NCI-H526 treated with DMSO at 0.1 percent for 48 hours (cell line): Measurements from ENCODE around the gene AXIN1.
"Not testable (repeated sequence)": the region's sequence is repeated elsewhere in the genome, so short reads cannot be mapped to it uniquely, and the experiment has no call there.

ENCODE experiments used
- DNase-seq: peaks from one replicate; lab custom pipeline; 2025; lab: John Stamatoyannopoulos, UW

Gene AXIN1

DNA sequence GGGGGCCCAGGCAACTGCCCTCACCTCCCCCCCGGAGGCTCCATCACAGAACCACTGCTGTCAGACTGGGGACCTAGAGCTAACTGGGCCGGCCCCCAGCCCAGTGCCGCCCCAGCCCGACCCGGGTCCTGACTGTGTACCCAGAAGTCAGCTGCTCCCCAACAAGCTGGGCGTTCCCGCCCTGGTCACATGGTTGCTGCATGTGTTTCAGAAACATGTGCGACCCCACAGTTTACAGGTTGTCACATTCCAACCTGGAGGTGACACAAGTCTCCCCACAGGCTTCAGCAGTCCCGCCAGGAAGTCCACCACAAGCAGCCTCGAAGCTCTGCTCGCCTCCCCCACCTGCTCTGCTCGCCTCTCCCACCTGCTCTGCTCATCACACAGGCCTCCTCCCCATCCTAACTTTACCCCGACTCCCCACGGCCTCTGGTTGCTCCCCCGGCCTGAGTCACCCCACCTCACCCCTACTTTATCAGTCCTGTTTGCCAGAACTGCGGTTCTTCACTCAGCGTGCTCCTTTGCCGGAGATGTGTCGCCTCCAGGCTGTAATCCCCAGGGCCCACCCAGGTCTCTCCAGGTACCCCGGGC lies 16.8 kb upstream of the AXIN1 start:
- DNase-seq = no peak

DNA sequence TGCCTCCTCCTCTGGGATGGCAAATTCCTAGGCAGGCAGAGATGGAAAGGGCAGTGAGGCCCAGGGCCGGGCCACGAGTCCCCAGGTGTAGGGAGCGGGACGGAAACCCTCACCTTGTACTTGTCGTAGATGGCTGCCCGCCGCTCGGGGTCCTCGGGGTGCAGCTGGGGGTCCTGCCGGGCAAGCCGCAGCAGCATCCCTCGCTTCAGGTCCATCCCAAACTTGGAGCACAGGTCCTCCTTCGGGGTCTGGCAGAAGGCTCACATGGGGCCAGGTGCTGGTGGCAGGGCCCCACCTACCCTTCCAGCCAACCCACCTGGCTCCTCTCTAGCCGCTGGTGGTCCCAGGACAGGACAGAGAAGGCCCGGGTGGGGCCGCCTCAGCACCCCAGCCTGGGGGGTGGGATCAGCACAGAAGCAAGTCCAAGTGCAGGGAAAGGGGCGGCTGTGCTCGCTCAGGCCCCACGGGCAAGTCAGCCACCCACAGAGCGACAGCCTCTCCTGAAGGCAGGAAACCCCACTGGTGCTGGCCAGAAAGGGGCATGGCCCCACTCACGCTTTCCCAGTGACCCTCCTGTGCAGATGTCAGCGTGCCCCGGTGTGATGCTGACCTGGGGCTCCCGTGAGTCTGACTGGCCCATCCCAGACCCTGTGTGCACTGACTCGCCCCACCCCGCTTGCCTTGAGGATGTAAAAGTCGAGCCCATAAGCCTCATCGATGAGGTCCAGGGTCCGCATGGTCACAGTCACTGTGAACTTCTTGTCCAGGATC lies 16.1 kb upstream of the AXIN1 start:
- DNase-seq = no peak

DNA sequence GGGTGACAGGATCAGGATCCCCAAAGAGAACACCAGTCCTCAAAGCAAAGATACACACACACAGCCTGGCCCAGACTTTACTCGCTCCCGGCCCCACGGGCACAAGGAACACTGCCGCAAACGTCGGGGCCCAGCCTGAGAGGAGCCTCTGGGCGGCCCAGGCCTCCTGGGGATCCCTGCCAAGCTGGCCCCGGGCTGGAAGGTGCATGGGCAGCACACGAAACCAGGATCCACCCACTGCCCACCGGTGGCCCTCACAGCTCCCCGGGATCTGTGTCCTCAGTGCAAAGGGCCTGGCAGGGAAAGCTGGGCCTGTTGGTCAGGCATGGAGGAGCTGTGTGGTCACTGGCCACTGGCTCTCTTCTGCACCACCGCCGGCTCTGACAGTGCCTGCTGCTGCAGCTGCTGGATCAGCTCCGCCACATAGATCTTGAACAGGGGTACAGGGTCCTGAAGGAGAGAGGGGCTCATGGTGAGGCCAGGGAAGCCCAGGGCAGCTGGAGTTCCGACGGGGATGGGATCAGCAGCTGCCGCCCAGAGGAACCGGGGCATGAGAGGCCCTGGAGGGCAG lies 14.9 kb upstream of the AXIN1 start:
- no peak for DNase-seq

DNA sequence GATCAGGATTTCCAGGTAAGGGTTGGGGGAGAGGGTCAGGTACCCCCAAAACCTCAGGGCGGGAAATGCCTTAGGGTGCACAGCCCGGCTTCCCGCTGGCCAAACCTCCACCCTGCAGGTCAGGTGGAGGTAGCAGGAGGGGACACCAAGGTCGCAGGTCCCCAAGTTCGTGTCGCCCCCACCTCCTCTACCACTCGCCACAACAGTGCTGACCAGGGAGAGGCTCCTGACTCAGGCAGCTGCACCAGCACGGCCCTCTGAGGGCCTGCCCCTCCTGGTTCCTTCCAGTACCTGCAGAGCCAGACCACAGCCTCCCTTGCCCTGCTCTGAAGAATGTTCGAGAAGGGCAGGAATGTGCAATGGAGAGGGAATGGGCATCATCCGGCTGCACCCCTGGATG lies 14.0 kb upstream of the AXIN1 start:
- no peak for DNase-seq

DNA sequence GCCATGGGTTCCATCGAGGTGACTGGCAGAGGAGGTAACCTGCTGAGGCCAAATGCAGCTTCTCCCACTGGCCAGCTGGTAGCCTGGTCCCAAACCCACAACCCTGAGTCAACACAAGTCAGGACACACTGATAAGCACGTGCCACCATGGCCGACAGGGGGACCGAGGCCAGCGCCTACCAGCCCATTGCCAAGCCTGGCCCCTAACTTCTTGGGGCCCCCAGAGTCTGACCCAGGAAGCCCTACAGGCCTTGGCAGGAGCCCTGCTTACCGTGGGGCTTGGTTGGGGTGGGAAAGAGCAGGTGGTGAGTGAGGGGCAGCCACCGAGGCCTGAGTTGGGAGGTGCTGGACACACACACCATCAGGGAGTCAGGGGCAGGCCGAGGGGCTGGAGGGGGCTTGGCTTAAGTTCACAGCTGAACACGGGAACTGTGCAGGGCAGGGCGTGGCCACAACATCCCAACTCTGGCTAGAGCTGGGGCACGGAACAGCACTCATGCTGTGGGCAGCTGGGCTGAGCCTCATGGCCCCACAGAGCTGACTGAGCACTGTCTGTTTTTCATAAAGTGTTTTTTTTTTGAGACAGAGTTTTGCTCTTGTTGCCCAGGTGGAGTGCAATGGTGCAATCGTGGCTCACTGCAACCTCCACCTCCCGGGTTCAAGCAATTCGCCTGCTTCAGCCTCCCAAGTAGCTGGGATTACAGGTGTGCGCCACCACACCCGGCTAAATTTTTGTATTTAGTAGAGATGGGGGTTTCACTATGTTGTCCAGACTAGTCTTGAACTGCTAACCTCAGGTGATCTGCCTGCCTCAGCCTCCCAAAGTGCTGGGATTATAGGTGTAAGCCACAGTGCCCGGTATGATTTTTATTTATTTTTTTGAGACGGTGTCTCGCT lies 12.3 kb upstream of the AXIN1 start:
- no peak for DNase-seq

DNA sequence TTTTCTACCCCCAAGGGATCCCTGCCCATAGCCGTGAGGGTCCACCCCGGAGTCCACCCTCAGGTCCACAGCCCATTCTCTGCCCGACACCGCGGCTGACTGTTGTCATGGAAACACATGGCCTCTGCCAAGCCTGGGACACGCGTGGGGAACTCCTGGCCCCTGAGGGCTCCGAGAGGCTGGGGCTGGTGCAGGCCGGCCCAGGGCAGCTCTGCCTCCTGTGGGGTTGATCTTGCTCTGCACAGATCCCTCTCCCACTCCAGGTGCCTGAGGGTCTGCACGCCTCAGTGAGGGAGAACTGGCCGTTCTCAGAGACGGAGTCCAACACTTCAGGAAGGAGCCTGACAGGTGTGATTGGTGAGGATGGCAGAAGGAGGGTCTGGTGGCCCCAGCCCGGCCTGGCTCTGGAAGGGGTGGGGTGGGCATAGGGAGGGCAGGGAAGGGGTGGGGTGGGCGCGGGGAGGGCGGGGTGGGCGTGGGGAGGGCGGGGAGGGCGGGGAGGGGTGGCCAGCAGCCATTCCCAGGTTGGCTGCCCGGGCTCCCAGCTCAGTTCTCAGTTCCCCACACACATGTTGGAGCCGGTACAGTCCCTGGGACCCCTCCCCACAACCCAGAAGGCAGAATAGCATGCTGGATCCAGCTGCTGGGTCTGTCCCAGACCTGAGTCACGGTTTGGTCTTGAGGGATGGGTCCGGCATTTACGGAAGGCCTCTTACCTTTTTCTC lies 11.4 kb upstream of the AXIN1 start:
- DNase-seq = no peak

DNA sequence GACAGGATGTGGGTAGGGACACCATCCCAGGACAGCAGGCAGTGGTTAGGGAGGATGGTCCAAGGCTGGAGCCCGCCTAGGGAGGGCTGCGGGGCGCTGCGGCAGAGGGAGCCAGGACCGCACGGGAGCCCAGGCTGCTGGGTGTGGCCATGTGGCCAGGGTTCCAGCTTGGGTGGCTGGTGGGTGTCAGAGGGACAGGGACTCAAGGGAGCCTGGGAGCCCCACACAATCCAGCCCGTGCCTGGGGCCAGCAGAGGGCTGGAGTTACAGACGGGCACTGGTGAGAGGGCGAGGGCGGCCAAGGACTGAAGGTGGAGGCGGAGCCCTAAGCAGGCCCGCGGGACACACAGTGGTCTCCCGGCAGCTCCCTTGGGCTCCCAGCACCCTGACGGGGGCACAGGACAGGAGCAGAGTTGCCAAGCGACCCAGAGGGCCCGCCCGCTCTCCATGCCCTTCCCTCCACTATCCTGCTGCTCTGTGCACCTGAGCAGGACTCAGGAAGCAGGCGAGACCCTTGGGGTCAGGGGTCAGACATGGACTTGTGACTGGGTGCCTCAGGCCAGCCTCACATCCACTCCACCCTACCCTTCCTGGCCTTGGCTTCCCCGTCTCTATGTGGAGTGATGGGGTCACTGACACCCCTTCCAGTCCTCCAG lies 10.7 kb upstream of the AXIN1 start:
- no peak for DNase-seq

DNA sequence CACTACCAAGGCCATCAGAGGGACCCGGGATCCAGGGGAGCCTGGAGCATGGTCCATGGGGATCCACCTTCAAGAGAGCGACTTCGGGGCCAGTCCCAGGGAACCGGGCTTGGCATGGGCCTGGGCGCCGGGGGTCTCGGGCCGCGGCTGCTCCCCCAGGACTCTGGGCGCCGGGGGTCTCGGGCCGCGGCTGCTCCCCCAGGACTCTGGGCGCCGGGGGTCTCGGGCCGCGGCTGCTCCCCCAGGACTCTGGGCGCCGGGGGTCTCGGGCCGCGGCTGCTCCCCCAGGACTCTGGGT lies 10.1 kb upstream of the AXIN1 start:
- not testable (repeated sequence) for DNase-seq

DNA sequence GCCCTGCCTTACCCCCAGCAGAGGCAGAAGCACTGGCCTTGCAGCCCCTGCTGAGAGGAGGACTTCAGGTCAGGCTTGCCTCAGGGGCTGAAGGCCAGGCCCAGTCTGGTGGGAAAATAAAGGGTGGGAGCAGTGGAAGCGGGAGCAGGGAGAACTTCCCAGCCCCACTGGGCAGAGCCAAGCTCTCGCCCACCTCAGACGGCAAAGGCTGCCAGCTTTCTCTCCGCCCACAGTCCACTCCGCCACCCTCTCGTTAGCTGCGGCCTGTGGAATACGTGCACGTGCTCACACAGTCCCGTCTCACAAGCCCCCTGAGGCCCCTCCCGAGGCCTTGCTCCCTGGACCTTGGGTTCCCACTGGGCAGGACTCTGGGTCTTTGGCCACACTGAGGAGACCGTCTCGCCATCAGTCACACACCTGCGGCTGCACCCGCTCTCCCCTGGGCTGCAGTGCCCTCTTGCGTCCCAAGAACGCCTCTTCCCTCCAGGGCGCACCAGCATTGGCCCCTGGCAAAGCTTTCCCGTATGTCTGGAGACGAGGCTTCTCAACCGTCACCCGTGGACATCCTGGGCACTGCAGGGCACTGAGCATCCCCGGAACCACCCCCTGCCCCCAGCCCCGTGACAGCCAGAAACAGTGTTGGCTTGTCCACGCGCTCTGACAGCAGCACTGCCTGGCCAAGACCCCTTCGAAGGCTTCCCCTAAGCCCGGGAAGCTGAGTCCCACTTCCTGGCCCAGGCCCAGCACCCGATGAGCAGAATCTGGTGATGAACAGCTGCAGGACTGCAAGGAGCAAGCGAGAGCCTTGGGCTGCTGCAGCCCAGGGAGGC lies 9.6 kb upstream of the AXIN1 start:
- DNase-seq = peak; percentile 33

DNA sequence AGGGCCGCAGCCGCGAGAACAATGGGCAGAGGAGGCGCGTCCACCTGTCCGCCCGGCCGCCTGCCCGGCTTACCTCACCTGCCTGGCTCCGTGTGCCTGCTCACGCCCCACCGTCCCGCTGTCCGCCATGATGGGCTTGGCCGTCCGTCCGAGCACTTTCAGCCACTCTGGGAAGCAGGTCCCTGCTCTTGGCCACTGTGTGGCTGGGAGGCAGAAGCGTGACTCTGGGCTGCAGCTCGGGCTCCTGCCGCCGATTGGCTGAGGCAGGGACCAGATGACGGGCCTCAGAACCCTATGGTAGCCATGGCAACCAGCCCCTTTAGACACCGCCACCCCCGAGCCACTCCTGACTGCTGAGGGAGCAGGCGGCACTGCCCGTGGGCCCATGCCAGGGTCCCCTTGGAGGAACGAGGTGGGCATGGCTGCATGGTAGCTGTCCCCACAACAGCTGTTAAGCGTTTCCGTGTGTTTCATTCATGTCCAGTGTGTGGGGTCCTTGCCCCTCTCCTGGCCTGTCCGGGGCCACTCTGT lies 8.9 kb upstream of the AXIN1 start:
- no peak for DNase-seq

DNA sequence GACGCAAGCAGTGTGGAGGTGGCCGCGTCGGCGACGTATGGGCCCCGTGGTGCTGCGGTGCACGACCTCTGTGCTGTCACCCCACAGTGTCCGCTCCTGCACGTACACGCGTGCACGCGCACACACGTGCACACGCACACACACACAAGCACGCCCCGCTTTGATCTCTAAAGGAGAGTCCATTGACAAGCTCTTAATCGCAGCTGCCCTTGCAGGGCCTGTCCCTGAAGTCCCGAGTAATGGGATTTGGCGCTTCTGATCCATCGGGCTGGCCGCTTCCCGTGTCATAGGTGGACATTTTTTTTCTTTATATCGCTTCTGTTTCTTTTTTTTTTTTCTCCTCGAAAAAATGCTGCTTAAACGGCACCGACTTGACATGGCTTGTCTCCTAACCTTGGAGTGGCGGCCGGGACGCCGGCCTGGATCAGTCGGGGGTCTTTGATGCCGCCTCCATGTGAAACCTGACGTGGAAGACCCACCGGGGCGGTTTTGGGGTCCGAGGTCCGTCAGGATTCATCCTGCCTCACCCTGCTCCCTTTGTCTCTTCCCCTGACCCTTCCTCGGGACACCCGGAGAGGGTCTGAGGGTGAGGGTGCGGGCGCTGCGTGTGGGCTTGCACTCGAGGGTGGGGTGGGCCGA lies 8.3 kb upstream of the AXIN1 start:
- DNase-seq = no peak

DNA sequence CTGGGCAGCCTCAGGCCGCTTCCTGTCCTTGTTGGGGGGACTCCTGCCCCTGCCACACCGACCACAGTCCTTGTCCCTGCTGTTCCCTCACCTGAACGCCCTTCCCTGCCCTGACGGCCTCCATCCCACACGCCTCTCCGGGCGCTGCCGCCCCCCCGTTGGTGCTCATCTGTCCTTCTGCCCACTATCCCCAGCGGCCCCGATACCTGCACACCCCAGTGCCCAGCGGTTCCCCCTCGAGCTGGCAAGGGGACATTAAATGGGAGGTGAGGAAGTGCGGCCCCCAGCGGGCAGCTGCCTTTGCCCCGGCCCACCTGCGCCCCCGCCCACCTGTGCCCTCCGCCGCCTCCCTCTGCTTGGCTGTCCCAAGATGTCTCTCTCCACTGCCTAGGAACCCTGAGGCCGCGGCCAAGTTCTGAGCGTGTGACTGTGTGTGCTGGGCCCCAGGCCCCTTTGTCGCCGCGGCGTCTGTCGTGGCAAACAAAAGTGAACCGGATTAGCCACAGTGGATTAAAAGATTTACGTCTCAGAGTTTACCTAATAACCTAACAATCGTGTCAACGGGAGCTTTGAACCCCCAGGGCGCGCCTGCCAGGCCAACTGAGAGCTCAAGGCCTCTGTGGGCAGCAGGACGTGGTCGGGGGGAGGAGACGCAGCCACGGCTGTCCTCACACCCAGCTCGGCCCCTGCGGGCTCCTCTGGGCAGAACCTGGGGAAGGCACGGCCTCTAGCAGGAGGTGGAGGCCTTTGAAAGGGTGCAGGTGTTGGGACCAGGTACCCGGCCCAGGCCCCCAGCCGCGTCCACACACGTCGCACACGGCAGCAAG lies 7.6 kb upstream of the AXIN1 start:
- DNase-seq = no peak

DNA sequence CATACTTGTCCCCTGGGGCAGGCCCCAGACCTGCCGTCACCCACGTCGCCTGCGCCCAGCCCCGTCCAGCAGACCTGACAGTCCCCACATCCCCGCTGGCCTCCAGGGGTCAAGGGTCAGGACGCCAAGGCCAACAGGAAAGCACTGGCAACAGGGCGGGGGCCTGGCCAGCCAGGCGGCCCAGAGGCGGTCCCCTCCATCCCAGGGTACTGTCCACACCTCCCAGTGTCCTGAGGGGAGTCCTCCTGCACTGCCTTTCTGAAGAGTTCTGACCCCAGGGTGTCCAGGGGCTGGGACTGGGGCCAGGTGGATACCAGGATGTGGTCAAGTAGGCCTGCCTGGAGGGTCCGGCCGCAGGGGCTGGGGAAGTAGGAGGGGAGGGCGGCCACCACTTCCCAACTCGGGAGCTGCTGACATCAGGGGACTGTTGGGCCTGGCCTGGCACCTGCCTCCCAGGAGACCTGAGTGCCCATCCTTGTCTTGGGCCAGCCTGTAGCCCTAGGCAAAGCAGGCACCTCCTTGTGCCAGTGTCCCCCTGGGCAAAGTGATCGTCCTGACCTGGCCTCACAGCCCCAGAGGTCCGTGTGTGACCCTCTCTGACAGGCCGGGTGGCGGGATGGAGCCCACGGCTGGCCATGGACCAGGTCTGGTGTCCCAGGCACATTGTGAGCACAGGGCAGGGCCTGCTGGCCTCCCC lies 6.7 kb upstream of the AXIN1 start:
- DNase-seq = no peak

DNA sequence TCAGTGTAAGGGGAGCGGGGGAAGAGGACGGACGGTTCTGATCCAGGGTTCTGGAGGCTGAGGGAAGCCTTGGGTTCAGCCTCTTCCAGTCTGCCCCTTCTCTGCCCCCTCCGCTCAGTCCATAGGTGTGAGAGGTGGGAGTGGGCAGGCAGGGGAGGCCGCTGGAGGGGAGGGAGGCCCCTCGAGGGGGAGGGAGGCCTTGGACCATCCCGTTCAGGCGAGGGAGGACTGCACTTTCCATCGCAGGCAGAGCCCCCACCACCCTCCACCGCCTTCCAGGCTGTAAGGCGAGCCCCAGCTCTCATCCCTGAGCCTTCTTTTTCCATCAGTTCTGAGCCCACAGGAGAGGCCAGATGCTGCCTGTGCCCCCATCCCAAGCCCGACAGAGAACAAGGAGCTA lies 4.2 kb upstream of the AXIN1 start:
- no peak for DNase-seq

DNA sequence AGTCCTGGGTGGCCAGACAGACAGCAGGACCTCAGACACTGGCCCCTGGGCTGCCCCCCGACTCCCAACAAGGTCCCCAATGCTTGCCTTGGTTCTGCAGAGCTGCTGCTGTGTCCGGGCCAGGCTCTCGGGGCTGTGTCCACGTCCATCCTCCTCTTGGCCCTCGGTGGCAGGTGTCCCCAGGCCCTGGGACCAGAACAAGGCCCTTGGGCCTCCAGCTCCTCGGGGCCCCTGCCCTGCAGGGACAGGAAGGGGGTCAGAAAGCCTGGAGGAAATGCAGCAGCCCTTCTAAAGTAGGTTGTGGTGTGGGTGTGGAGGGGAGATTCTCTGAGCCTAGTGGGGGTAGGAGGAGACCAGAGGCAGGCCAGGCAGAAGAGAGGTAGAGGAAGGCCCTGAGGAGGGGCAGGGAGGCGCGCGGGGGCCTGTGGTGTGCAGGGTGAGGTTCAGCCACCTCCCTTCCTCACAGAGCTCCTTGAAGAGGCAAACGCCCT lies 2.5 kb upstream of the AXIN1 start:
- no peak for DNase-seq

DNA sequence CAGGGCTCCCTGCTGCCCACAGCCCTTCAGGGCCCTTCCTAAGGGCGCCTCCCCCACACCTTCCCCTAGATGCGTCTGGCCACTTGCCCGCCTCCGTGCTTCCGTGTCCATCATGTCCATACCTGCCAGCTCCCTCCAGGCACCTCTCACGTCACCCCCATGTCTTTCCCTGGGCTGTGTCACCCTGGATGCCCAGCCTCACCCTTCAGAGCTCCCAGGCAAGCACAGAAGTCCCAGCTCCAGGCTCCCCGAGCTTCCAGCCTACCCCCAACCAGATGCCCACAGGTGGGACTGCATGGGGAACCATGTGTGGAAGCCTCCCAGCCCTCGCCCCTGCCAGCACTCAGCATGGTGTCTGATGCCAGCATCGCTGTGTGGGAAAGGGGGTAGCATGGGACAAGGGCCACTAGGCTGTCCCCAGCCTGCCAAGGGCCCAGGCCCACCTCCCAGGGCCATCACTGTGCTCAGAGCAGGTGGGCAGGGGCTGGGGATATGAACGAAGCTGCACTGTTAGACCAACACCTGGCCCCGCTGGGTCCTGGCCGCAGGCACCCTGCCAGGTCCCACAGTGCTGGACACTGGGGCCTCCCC lies 1.9 kb upstream of the AXIN1 start:
- DNase-seq = no peak

DNA sequence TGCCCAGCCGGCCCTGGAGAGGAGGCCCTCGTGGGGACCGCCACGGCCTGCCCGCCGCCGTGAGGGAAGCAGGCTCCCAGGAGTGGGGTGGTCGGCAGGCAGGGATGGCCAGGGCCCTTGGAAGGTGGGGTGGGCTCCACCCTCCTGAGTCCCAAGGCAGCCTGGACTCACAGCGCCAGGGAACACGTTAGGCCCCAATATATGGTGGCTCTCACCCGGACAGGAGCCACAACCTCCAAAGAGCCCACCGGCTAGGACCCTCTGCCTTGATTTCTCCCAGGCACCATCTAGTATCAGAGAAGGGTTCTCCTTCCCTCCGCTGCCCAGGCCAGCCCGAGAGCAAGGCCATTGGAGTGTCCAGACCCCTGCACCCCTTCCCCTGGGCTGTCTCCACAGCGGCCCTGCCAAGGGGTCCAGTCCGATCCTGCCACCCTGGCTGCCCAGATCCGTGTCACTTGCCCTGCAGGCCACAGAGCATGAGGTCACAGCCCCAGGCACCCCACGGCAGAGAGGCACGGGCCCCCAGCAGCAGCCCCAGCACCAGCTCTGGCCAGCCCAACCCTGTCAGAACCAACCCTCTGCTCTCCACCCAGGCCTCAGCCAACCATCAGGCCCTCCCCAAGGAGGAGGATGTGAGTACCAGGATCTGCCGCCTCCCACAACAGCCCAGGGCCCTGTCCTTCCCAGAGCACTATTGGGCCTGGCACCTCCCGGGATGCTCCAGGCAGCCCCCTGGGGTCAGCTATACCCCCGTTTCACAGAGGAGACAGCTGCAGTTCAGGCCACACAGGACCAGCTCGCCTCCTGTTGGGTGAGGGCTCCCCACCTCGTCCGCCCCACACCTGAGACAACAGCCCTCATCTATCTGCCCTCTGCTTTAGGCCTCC lies 1.1 kb upstream of the AXIN1 start:
- DNase-seq = no peak
